Right atrium auricular region (tissue), 2 donors: ENCODE results near the gene LRP2. TPM values are rescaled to one million over a fixed set of nuclear protein-coding genes. Genes with fewer than 3 reads are reported as not detected.

Experiments
- DNase-seq: peaks from one replicate; pipeline ENCODE4 v3.0.0-alpha.2; 2019; ENCODE audit warnings: low spot score
- H3K27ac ChIP-seq, 2 donors: fragments of 200-600 bp; sonication (generic); 1 replicate in 1 of 2; 2 replicates in 1 of 2; pipeline ENCODE4 v1.5.1; 2016 to 2019
- H3K27me3 ChIP-seq, 2 donors: fragments of 200-600 bp; sonication (generic); one replicate each; pipeline versions ENCODE4 v1.5.1 to v1.6.0; 2017 to 2019
- H3K36me3 ChIP-seq: fragments of 200-600 bp; sonication (generic); one replicate; pipeline ENCODE4 v1.5.1; 2016
- H3K4me1 ChIP-seq, 2 donors: fragments of 200-600 bp; sonication (generic); one replicate each; pipeline versions ENCODE4 v1.5.1 to v1.6.0; 2017 to 2019
- H3K4me3 ChIP-seq, 2 donors: fragments of 200-600 bp; sonication (generic); 1 replicate in 1 of 2; 2 replicates in 1 of 2; pipeline ENCODE4 v1.5.1; 2017 to 2019; ENCODE audit warnings: mild to moderate bottlenecking in 1 of 2, moderate library complexity in 1 of 2
- H3K9me3 ChIP-seq, 2 donors: fragments of 200-600 bp; sonication (generic); one replicate each; pipeline ENCODE4 v1.5.1; 2019
- total RNA-seq, 2 donors: library from RNA; depleted of rRNA; stranded (reverse); fragments of >200 nt; gene quantifications; one replicate each; pipeline ENCODE4 v1.1.0, GENCODE V29; 2016
- TF ChIP-seq, protein P1 (sequence below), 2 donors: fragments of 200-600 bp; sonication (generic); IDR thresholded peaks; one replicate each; pipeline ENCODE4 v1.5.1; 2019; ENCODE audit warnings: antibody characterized with exemption in 2 of 2

The LRP2 gene
- total RNA-seq, 2 donors from 2014 or later = 8.1 to 14.8 TPM

DNA sequence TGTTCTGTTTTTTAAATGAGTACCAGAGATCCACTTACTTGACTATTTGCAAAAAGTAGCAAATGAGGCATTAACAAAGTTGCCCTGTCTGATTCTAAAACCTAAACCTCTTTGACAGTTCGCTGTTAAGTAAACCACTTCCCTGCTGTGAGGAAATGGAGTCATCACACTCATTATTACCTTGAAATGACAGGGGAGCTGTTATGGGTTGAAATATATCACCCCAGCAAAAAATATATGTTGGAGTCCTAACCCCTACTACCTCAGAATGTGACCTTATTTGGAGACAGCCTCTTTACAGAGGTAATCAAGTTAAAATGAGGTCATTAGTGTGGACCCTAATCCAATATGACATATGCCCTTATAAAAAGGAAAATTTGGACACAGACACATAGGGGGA is 256.9 kb downstream of the LRP2 start:
- H3K9me3 ChIP-seq = no peaks in the 10 kb centered on the region
- TF ChIP-seq, protein P1, sequence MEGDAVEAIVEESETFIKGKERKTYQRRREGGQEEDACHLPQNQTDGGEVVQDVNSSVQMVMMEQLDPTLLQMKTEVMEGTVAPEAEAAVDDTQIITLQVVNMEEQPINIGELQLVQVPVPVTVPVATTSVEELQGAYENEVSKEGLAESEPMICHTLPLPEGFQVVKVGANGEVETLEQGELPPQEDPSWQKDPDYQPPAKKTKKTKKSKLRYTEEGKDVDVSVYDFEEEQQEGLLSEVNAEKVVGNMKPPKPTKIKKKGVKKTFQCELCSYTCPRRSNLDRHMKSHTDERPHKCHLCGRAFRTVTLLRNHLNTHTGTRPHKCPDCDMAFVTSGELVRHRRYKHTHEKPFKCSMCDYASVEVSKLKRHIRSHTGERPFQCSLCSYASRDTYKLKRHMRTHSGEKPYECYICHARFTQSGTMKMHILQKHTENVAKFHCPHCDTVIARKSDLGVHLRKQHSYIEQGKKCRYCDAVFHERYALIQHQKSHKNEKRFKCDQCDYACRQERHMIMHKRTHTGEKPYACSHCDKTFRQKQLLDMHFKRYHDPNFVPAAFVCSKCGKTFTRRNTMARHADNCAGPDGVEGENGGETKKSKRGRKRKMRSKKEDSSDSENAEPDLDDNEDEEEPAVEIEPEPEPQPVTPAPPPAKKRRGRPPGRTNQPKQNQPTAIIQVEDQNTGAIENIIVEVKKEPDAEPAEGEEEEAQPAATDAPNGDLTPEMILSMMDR (IDR thresholded peaks at IDR 0.05) = no peak
- H3K36me3 ChIP-seq = no peaks in the 10 kb centered on the region
- no peak overlapping the region for H3K4me3 ChIP-seq
- H3K27ac ChIP-seq = no peak overlapping the region
- H3K27me3 ChIP-seq = no peaks in the 10 kb centered on the region
- DNase-seq = no peak
- H3K4me1 ChIP-seq = no peaks in the 10 kb centered on the region

DNA sequence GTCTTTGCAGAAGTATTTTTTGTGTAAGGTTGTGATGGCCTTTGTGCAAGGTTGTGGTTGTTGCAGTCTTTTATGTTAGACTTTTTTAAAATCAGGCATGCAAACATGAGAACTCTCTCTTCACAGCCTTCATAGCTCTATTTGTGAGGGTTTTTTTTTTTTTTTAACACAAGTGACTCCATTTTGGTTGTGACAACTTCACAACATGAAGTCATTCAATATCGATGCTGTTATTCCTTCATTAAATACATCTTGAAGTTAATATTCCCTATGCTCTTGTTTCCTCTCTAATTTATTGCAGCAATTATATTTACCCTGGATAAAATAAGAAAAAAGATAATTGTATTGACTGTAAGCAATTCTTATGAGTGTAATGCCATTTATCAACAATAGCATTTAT is 257.5 kb downstream of the LRP2 start:
- TF ChIP-seq, protein P1 (IDR thresholded peaks at IDR 0.05) = no peak
- Histone ChIP-seq H3K27me3 (no peaks in the 10 kb centered on the region), H3K4me1 (no peaks in the 10 kb centered on the region), H3K4me3 (no peak overlapping the region), H3K36me3 (no peaks in the 10 kb centered on the region), H3K27ac (no peak overlapping the region), H3K9me3 (no peaks in the 10 kb centered on the region)
- DNase-seq = no peak

DNA sequence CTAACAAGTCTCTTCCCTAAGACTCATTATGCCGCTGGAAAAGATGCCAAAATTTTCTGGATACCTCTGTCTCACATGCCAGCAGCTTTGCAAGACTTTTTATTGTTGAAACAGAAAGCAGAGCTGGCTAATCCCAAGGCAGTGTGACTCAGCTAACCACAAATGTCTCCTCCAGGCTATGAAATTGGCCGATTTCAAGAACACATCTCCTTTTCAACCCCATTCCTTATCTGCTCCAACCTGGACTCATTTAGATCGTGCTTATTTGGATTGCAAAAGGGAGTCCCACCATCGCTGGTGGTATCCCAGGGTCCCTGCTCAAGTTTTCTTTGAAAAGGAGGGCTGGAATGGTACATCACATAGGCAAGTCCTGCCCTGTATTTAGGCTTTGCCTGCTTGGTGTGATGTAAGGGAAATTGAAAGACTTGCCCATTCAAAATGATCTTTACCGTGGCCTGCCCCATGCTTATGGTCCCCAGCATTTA is 266.7 kb downstream of the LRP2 start:
- DNase-seq = no peak
- peaks cover 16% of the 10 kb centered on the region for H3K36me3 ChIP-seq
- H3K4me1 ChIP-seq = peaks cover 0 to 8% of the 10 kb centered on the region in 2 donors
- no peaks in the 10 kb centered on the region for H3K27me3 ChIP-seq
- no peaks in the 10 kb centered on the region for H3K9me3 ChIP-seq
- no peak overlapping the region for H3K4me3 ChIP-seq
- TF ChIP-seq, protein P1 (IDR thresholded peaks at IDR 0.05) = no peak
- H3K27ac ChIP-seq = peak overlapping the region in 1 of 2 donors; percentile 61

DNA sequence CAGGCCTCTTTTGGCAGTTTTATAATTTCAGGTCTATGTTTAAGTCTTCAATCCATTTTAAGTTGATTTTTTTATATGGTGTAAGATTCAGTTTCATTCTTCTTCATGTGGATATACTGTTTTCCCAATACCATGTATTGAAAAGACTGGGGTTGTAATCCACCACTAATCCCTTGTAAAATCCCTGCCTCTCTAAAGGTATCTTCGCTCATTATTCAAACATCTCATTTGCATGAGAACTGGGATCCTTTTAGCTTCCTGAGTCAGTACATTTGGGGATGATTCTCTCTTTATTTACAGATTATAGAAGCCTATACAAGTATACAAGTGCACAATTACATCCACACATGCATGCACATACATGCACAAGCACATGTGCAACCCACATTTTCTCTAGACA is 267.7 kb downstream of the LRP2 start:
- Histone ChIP-seq H3K4me3 (no peak overlapping the region), H3K36me3 (peaks cover 16% of the 10 kb centered on the region), H3K27ac (no peak overlapping the region), H3K27me3 (no peaks in the 10 kb centered on the region), H3K4me1 (peaks cover 0 to 8% of the 10 kb centered on the region in 2 donors), H3K9me3 (no peaks in the 10 kb centered on the region)
- no peak for DNase-seq
- TF ChIP-seq, protein P1 (IDR thresholded peaks at IDR 0.05) = no peak

DNA sequence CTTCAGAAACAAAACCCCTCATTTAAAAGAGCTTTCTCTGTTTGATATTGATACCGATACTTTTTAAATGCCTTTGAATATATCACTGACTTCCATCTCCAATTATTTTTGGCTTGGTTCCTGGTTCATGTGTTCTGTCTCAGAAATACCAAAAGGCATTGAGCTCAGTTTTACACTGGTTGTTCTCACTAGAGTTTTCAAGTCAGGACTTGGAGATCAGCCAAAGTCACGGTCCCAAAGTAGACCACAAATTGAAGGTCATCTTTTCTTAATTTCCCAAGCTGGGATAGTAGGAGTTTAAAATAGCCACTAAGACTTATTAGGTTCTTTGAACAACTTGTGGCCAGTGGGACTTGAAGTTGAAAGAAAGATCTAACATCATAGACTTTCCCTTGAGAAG is 268.8 kb downstream of the LRP2 start:
- H3K27ac ChIP-seq = peak overlapping the region in 1 of 2 donors; percentile 57
- H3K9me3 ChIP-seq = no peaks in the 10 kb centered on the region
- TF ChIP-seq, protein P1 (IDR thresholded peaks at IDR 0.05) = no peak
- H3K4me3 ChIP-seq = no peak overlapping the region
- no peaks in the 10 kb centered on the region for H3K27me3 ChIP-seq
- peaks cover 16% of the 10 kb centered on the region for H3K36me3 ChIP-seq
- peaks cover 0 to 14% of the 10 kb centered on the region in 2 donors for H3K4me1 ChIP-seq
- no peak for DNase-seq
